IPS DF 4.7 (cell line): Measurements from ENCODE around the gene LMF1.

Source experiments
- DNase-seq: peaks from one replicate; pipeline ENCODE4 v3.0.0-alpha.2; 2013; ENCODE audit warnings: low spot score; ENCODE audit errors: extremely low read depth

The LMF1 gene

GRCh38 chr16:970766-971581 lies at the start of gene LMF1:
TSS of gene LMF1 (minus strand) at chr16:970984. CDS start at chr16:970980, 4 bp downstream.
- no peak for DNase-seq

- no peak for DNase-seq
Observed at GRCh38 chr16:1020091-1020399, 49.3 kb upstream of the LMF1 start.

GRCh38 chr16:1019231-1020090 lies 48.7 kb upstream of the LMF1 start:
- no peak for DNase-seq

GRCh38 chr16:1018447-1019198 lies 47.8 kb upstream of the LMF1 start:
- DNase-seq: no peak

GRCh38 chr16:1014771-1015495 lies 44.1 kb upstream of the LMF1 start:
- DNase-seq: no peak

- DNase-seq: no peak
Observed at GRCh38 chr16:1014221-1014620, 43.4 kb upstream of the LMF1 start.

- no peak for DNase-seq
Observed at GRCh38 chr16:1013593-1013900, 42.8 kb upstream of the LMF1 start.

- DNase-seq: no peak
Observed at GRCh38 chr16:1012722-1013592, 42.2 kb upstream of the LMF1 start.

- no peak for DNase-seq
Observed at GRCh38 chr16:1012135-1012534, 41.4 kb upstream of the LMF1 start.

GRCh38 chr16:1011316-1012082 lies 40.7 kb upstream of the LMF1 start:
- DNase-seq: no peak

GRCh38 chr16:1010815-1011214 lies 40.0 kb upstream of the LMF1 start:
- DNase-seq: no peak

GRCh38 chr16:1010251-1010650 lies 39.5 kb upstream of the LMF1 start:
- no peak for DNase-seq

GRCh38 chr16:1009358-1010150 lies 38.8 kb upstream of the LMF1 start:
- DNase-seq: no peak

GRCh38 chr16:1008085-1008484 lies 37.3 kb upstream of the LMF1 start:
- no peak for DNase-seq

GRCh38 chr16:1007284-1007850 lies 36.6 kb upstream of the LMF1 start:
- no peak for DNase-seq

- no peak for DNase-seq
Observed at GRCh38 chr16:1006781-1007180, 36.0 kb upstream of the LMF1 start.

GRCh38 chr16:1005286-1005685 lies 34.5 kb upstream of the LMF1 start:
- DNase-seq: no peak
